DMS79 (cell line): ENCODE data around the gene C17orf107.
A peak's percentile ranks its signal among the peaks of the same experiment; 100 is the strongest.
"Not testable (repeated sequence)": the region's sequence is repeated elsewhere in the genome, so short reads cannot be mapped to it uniquely, and the experiment has no call there.

Experiments
- DNase-seq: peaks from one replicate; lab custom pipeline; 2025; lab: John Stamatoyannopoulos, UW

Gene C17orf107

GRCh38 chr17:4899341-4900230 is at the start of gene C17orf107:
TSS of gene C17orf107 (plus strand) at chr17:4899536. CDS start at chr17:4899763, 227 bp downstream.
- no peak for DNase-seq

DNA sequence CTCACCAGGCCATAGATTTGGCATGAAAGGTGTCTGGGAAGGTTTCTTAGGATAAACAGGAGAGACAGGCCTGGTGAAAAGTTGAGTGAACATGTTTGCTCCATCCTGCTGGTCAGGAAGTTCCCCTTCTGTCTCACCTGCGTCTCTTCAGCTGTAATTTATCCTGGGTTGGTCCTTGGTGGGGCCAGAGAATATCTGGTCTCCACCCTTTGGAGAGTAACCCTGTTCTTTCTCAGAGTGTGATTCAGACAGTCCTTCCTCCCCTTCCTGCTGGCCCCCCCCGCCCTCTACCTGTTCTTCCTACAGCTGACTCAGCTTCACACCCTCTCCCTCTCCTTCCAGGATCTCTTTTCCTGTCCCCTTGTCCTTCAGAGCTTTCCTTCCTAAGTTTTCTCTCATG is 49.1 kb upstream of the C17orf107 start:
- no peak for DNase-seq

- DNase-seq, result no peak
Measured at GRCh38 chr17:4851084-4851483, 48.3 kb upstream of the C17orf107 start.

GRCh38 chr17:4852567-4853207 is 46.6 kb upstream of the C17orf107 start:
- DNase-seq, result no peak

DNA sequence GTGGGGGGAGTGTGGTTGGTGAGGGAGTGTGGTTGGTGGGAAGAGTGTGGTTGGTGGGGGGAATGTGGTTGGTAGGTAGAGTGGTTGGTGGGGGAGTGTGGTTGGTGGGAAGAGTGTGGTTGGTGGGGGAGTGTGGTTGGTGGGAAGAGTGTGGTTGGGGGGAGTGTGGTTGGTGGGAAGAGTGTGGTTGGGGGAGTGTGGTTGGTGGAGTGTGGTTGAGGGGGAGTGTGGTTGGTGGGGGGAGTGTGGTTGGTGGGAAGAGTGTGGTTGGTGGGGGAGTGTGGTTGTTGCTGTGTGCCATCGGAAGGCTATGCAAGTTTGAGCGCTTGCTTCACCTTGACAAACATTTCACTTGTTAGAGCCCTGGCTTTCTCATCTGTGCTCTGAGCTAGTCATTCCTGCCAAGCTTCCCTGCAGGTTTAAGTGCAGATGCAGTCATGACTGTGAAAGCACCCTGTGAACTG is 46.1 kb upstream of the C17orf107 start:
- DNase-seq, result peak; percentile 25

- DNase-seq, result peak; percentile 88
Measured at GRCh38 chr17:4854111-4854681, 45.1 kb upstream of the C17orf107 start.

- DNase-seq, result no peak
Measured at GRCh38 chr17:4856271-4856936, 42.9 kb upstream of the C17orf107 start.

DNA sequence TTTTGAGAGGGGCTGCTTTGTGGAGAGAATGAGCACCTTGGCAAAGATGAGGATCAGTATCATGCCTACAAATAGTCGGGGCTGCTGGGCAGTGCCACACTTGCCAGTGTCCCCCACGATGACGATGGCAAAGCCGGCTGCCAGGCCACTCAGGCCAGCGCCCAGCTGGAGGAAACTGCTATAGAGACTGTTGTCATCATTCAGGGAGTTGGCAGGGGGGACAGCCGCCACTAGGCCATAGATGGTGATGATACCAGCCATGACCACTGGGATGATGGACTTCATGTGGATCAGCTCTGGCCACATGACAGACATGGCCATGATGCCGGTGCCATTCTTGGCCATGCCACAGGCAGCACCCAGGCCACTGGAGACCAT is 42.4 kb upstream of the C17orf107 start:
- DNase-seq, result no peak

- not testable (repeated sequence) for DNase-seq
Measured at GRCh38 chr17:4857347-4857746, 42.0 kb upstream of the C17orf107 start.

DNA sequence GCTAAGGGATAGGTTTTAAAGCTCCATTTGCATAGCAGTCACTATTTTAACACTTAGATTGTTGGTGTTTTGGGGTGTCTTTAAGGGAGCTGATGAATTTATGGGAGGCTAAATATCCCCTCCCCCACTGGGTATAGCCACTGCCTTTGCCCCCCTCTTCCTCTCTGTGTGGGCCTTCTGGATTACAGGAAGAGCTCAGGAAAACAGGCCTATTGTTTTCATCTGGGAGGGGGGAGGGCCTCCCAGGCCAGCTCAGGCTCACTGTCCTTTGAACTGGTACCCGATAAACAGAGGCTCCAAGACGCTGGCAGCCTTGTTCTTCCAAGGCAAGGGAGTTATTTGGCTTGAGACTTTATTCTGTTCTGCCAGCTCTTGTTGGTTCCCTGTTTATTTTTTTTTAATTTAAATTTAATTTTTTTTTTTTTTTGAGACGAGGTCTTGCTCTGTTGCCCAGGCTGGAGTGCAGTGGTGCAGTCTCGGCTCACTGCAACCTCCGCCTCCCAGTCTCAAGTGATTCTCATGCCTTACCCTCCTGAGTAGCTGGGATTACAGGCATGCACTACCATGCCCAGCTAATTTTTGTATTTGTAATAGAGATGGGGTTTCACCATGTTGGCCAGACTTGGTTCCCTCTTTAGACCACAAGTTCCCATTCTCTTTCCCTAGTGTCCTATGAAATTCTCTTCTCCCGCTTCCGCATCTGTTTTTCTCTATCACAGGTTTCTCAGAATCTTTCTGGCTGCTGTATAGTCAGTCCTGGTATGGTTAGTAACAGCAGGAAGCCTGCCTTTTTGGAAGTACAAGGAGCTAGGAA is 41.1 kb upstream of the C17orf107 start:
- DNase-seq, result no peak

- no peak for DNase-seq
Measured at GRCh38 chr17:4858882-4859260, 40.5 kb upstream of the C17orf107 start.

- no peak for DNase-seq
Measured at GRCh38 chr17:4859816-4860625, 39.3 kb upstream of the C17orf107 start.

DNA sequence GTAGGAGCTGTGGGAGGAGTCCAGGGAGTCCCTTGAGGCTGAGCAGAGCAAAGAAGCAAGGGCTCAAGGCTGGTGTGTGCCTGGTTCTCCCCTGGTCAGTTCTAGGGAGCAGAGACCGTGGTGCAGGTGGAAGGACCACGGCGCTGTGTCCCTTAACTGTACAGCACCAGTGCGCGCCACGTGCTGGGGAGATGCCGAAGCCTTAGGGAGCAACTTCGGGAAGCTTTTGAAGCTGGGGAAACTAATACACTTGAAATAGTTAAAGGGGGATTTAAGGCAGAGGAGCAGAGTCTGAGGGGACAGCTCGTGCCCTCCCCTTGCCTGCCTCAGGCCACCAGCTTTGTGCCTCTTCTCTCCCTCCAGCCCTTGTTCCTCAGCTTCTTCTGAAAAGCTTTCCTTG is 38.7 kb upstream of the C17orf107 start:
- no peak for DNase-seq

GRCh38 chr17:4861052-4861451 is 38.3 kb upstream of the C17orf107 start:
- no peak for DNase-seq

DNA sequence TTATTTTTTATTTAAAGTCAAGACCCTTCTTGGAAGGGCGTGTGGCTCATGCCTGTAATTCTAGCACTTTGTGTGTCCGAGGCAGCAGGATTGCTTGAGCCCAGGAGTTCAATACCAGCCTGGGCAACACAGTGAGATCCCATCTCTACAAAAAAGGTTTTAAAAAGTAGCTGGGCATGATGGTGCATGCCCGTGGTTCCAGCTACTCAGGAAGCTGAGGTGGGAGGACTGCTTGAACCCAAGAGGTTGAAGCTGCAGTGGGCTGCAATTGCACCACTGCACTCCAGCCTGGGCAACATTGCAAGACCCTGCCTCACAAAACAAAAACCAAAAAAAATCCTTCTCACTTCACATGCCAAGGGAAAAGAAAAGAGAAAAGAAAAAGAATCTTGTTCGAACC is 36.6 kb upstream of the C17orf107 start:
- no peak for DNase-seq

- DNase-seq, result no peak
Measured at GRCh38 chr17:4863321-4863720, 36.0 kb upstream of the C17orf107 start.

DNA sequence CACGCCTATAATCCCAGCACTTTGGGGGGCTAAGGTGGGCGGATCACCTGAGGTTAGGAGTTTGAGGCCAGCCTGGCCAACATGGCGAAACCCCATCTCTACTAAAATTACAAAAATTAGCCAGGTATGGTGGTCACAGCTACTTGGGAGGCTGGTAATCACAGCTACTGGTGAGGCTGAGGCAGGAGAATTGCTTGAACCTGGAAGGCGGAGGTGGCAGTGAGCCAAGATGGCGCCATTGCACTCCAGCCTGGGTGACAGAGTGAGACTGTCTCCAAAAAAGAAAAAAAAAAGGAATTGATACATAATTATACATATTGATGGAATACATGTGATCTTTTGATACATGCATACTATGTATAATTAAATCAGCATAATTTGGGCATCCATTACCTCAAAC is 31.8 kb upstream of the C17orf107 start:
- not testable (repeated sequence) for DNase-seq

GRCh38 chr17:4869058-4869998 is 30.0 kb upstream of the C17orf107 start:
- not testable (repeated sequence) for DNase-seq

- DNase-seq, result no peak
Measured at GRCh38 chr17:4870855-4871254, 28.5 kb upstream of the C17orf107 start.

DNA sequence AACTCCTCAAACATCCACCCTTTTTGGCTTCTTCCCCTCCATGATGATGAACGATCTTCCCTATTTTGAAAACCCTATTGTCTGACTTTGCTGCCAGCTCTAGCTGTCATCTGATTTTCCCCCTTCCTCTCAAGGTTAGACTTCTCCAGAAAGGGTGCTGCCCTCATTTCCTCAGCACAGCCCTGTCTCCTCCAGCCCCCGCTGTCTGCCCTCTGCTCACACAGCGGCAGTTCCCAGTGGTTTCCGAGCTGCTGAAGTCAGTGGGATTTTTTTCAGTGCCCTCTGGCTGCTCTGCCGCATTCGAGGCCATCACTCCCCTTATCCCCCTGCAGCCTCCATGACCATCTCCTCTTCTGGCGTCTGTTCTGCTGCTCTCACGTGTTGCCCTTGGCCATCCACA is 26.6 kb upstream of the C17orf107 start:
- DNase-seq, result no peak
